Measurements from ENCODE around the gene GID4.

DNA sequence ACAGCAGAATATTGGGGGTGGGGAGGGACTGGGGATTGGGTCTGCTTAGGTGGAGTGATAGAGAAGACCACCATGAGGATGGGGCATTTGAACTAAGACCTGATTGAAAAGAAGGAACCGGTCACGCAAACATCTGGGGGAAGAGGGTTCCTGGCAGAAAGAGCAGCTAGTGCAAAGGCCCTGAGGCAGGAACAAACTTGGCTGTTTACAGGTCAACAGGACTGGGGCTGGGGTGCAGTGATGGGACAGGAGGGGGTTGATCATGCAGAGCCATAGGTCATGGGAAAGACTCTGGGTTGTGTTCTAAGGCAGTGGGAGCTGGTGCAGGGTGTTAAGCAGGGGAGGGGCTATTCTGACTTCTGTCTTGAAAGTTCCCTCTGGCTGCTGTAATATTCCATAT, 50.4 kb downstream of the GID4 start:
- TF ChIP-seq, protein P1, sequence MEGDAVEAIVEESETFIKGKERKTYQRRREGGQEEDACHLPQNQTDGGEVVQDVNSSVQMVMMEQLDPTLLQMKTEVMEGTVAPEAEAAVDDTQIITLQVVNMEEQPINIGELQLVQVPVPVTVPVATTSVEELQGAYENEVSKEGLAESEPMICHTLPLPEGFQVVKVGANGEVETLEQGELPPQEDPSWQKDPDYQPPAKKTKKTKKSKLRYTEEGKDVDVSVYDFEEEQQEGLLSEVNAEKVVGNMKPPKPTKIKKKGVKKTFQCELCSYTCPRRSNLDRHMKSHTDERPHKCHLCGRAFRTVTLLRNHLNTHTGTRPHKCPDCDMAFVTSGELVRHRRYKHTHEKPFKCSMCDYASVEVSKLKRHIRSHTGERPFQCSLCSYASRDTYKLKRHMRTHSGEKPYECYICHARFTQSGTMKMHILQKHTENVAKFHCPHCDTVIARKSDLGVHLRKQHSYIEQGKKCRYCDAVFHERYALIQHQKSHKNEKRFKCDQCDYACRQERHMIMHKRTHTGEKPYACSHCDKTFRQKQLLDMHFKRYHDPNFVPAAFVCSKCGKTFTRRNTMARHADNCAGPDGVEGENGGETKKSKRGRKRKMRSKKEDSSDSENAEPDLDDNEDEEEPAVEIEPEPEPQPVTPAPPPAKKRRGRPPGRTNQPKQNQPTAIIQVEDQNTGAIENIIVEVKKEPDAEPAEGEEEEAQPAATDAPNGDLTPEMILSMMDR (IDR thresholded peaks at IDR 0.05; ENCODE audit: low read depth, low read length) = no peak
- TF ChIP-seq POLR2A (IDR thresholded peaks at IDR 0.05; ENCODE audit: extremely low read depth, insufficient read length) = no peak

Measured in NB4 (cell line).